Measurements from ENCODE around the gene TMEM198. TPM values are rescaled to one million over a fixed set of nuclear protein-coding genes. Genes with fewer than 3 reads are reported as not detected.

TMEM198 gene
- total RNA-seq, 2 experiments from 2014 or later = 2.5 to 6.6 TPM

DNA sequence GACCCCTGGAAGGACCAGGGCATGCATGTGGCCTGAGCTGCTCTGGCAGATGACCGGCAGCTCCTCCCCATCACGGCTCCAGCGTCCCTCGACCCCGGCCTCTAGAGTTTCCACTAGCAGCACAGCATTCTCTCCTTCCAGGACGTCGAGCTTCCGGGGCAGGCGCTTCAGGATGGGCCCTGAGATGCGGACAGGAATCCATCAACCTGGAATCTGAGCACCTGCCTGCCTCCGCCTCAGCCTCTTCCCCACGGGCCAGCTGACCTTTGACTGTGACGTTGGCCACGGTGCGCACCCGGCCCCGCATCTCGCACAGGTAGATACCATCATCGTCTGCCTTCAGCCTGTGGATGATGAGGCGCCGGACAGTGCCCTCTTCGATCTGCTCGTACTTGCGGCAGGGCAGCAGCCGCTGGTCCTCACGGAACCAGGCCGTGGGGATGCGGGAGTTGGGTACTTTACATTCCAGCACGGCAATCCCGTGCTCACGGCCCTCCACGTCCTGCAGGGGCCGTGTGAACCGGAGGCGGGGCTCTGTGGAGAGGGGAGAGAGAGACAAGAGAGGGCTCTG is 24.0 kb downstream of the TMEM198 start:
- H3K9me3 ChIP-seq (ENCODE audit: low read length) = no peaks in the 10 kb centered on the region
- BruUV-seq (replicated peaks) = no TSS peak
- intact Hi-C loops (cut with micrococcal nuclease; ENCODE audit: unreplicated experiment) = no loop called here
- no peak overlapping the region for H3K4me3 ChIP-seq (ENCODE audit: low read depth, low read length, poor library complexity, severe bottlenecking)
- no peak for DNase-seq (ENCODE audit: low spot score)
- no peaks in the 10 kb centered on the region for H4K20me1 ChIP-seq (ENCODE audit: insufficient read depth, low read length)
- ChIA-PET POLR2A (no interaction called here), CTCF (ENCODE audit: unreplicated experiment) (no interaction called here)
- H3K9me2 ChIP-seq (ENCODE audit: insufficient read depth, low read length) = no peaks in the 10 kb centered on the region
- no peak overlapping the region for H3K27ac ChIP-seq (ENCODE audit: low read depth, low read length, poor library complexity, severe bottlenecking)
- no peaks in the 10 kb centered on the region for H3K79me2 ChIP-seq (ENCODE audit: insufficient read depth, low read depth, low read length)
- H2AFZ ChIP-seq (ENCODE audit: low read length) = no peak overlapping the region
- no peaks in the 10 kb centered on the region for H3K4me1 ChIP-seq (ENCODE audit: insufficient read depth, low read length, poor library complexity, severe bottlenecking)
- no peaks in the 10 kb centered on the region for H3K36me3 ChIP-seq (ENCODE audit: insufficient read depth, low read length)
- TF ChIP-seq EZH2phosphoT487 (IDR thresholded peaks at IDR 0.05; ENCODE audit: borderline replicate concordance, low read depth, low read length) = no peak
- TF ChIP-seq, protein P1, sequence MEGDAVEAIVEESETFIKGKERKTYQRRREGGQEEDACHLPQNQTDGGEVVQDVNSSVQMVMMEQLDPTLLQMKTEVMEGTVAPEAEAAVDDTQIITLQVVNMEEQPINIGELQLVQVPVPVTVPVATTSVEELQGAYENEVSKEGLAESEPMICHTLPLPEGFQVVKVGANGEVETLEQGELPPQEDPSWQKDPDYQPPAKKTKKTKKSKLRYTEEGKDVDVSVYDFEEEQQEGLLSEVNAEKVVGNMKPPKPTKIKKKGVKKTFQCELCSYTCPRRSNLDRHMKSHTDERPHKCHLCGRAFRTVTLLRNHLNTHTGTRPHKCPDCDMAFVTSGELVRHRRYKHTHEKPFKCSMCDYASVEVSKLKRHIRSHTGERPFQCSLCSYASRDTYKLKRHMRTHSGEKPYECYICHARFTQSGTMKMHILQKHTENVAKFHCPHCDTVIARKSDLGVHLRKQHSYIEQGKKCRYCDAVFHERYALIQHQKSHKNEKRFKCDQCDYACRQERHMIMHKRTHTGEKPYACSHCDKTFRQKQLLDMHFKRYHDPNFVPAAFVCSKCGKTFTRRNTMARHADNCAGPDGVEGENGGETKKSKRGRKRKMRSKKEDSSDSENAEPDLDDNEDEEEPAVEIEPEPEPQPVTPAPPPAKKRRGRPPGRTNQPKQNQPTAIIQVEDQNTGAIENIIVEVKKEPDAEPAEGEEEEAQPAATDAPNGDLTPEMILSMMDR (conservative IDR thresholded peaks at IDR 0.05; ENCODE audit: low read length) = no peak
- H3K4me2 ChIP-seq (ENCODE audit: low read length) = no peak overlapping the region

DNA sequence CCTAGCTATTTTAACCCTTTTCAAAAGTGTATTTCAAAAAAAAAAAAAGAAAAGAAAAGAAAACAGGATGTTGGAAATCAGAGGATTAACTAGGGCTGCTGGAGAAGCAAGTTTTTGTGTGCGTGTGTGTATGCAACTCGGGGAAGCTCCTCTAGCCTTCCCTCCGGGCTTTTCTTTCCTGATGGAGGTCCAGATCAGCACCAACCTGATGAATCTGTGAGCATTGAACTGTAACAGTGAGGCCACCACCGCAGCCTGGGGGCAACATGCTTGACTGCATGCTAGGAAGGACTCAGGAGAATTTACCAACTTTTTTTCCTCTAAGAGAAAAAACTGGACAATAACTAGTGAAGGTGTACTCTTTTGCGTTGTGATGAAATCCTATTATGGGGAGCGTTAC is 25.2 kb downstream of the TMEM198 start:
- no peaks in the 10 kb centered on the region for H4K20me1 ChIP-seq (ENCODE audit: insufficient read depth, low read length)
- no peaks in the 10 kb centered on the region for H3K36me3 ChIP-seq (ENCODE audit: insufficient read depth, low read length)
- H3K4me2 ChIP-seq (ENCODE audit: low read length) = no peak overlapping the region
- no peaks in the 10 kb centered on the region for H3K4me1 ChIP-seq (ENCODE audit: insufficient read depth, low read length, poor library complexity, severe bottlenecking)
- DNase-seq (ENCODE audit: low spot score) = no peak
- no peak overlapping the region for H3K27ac ChIP-seq (ENCODE audit: low read depth, low read length, poor library complexity, severe bottlenecking)
- TF ChIP-seq, protein P1 (conservative IDR thresholded peaks at IDR 0.05; ENCODE audit: low read length) = no peak
- TF ChIP-seq EZH2phosphoT487 (IDR thresholded peaks at IDR 0.05; ENCODE audit: borderline replicate concordance, low read depth, low read length) = no peak
- no peaks in the 10 kb centered on the region for H3K9me3 ChIP-seq (ENCODE audit: low read length)
- no peak overlapping the region for H2AFZ ChIP-seq (ENCODE audit: low read length)
- no peaks in the 10 kb centered on the region for H3K79me2 ChIP-seq (ENCODE audit: insufficient read depth, low read depth, low read length)
- intact Hi-C loops (cut with micrococcal nuclease; ENCODE audit: unreplicated experiment) = no loop called here
- H3K9me2 ChIP-seq (ENCODE audit: insufficient read depth, low read length) = no peaks in the 10 kb centered on the region
- no peak overlapping the region for H3K4me3 ChIP-seq (ENCODE audit: low read depth, low read length, poor library complexity, severe bottlenecking)
- CTCF ChIA-PET (ENCODE audit: unreplicated experiment) = no interaction called here
- POLR2A ChIA-PET = interaction anchor here (0.7 kb wide), 1 partner anchor 147 kb away, joined by 3 read pairs; no protein-coding TSS in a partner anchor
- BruUV-seq (replicated peaks) = no TSS peak

DNA sequence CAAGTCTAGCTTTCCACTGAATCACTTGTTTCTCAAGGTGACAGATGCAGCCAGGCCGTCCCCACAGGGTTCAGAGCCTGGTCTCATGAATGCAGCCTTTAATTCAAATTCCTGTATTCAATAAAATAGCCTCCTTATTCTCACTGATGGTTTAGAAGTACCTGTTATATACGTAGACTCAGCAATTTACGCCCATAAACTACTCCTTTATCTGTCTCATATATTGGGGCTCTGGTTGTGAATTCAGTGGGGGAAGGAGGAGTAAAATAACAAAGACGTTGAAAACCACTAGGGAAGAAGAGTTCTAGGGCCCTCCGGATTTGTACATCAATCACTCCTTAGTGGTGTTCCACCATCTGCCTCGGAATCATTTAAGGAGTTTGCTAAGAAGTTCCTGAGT is 25.8 kb downstream of the TMEM198 start:
- no peaks in the 10 kb centered on the region for H3K36me3 ChIP-seq (ENCODE audit: insufficient read depth, low read length)
- H3K9me3 ChIP-seq (ENCODE audit: low read length) = no peaks in the 10 kb centered on the region
- H3K4me2 ChIP-seq (ENCODE audit: low read length) = no peak overlapping the region
- H4K20me1 ChIP-seq (ENCODE audit: insufficient read depth, low read length) = no peaks in the 10 kb centered on the region
- H2AFZ ChIP-seq (ENCODE audit: low read length) = no peak overlapping the region
- H3K9me2 ChIP-seq (ENCODE audit: insufficient read depth, low read length) = no peaks in the 10 kb centered on the region
- H3K79me2 ChIP-seq (ENCODE audit: insufficient read depth, low read depth, low read length) = no peaks in the 10 kb centered on the region
- no peak for TF ChIP-seq EZH2phosphoT487 (IDR thresholded peaks at IDR 0.05; ENCODE audit: borderline replicate concordance, low read depth, low read length)
- TF ChIP-seq, protein P1 (conservative IDR thresholded peaks at IDR 0.05; ENCODE audit: low read length) = no peak
- no peaks in the 10 kb centered on the region for H3K4me1 ChIP-seq (ENCODE audit: insufficient read depth, low read length, poor library complexity, severe bottlenecking)
- no peak for DNase-seq (ENCODE audit: low spot score)
- no peak overlapping the region for H3K4me3 ChIP-seq (ENCODE audit: low read depth, low read length, poor library complexity, severe bottlenecking)
- ChIA-PET POLR2A (no interaction called here), CTCF (ENCODE audit: unreplicated experiment) (no interaction called here)
- no TSS peak for BruUV-seq (replicated peaks)
- intact Hi-C loops (cut with micrococcal nuclease; ENCODE audit: unreplicated experiment) = no loop called here
- H3K27ac ChIP-seq (ENCODE audit: low read depth, low read length, poor library complexity, severe bottlenecking) = no peak overlapping the region
